Parathyroid adenoma (tissue), 2 donors: ENCODE results near the gene IRS4.

Source experiments
- H2AFZ ChIP-seq: fragments of 300-600 bp; sonication (generic); one replicate; pipeline ENCODE4 v1.7.0; 2017; ENCODE audit warnings: antibody characterized with exemption, mild to moderate bottlenecking
- H3K27ac ChIP-seq: fragments of 300-600 bp; sonication (generic); one replicate; pipeline ENCODE4 v1.7.0; 2017
- H3K27me3 ChIP-seq: fragments of 300-600 bp; sonication (generic); one replicate; pipeline ENCODE4 v1.7.0; 2017; ENCODE audit warnings: low read length; ENCODE audit not compliant: control insufficient read depth, insufficient read depth
- H3K36me3 ChIP-seq: fragments of 300-600 bp; sonication (generic); one replicate; pipeline ENCODE4 v1.7.0; 2017; ENCODE audit warnings: low read length; ENCODE audit not compliant: control insufficient read depth, insufficient read depth
- H3K4me1 ChIP-seq: fragments of 300-600 bp; sonication (generic); one replicate; pipeline ENCODE4 v1.7.0; 2017; ENCODE audit warnings: control low read depth
- H3K4me2 ChIP-seq: fragments of 300-600 bp; sonication (generic); one replicate; pipeline ENCODE4 v1.7.0; 2017; ENCODE audit warnings: low read length
- H3K4me3 ChIP-seq: fragments of 300-600 bp; sonication (generic); one replicate; pipeline ENCODE4 v1.7.0; 2017; ENCODE audit warnings: low read depth, low read length
- H3K79me2 ChIP-seq: fragments of 300-600 bp; sonication (generic); one replicate; pipeline ENCODE4 v1.7.0; 2017; ENCODE audit warnings: control low read depth
- H3K9ac ChIP-seq: fragments of 300-600 bp; sonication (generic); one replicate; pipeline ENCODE4 v1.7.0; 2017; ENCODE audit warnings: mild to moderate bottlenecking
- H3K9me3 ChIP-seq: fragments of 300-600 bp; sonication (generic); one replicate; pipeline ENCODE4 v1.7.0; 2017; ENCODE audit warnings: low read length; ENCODE audit not compliant: control insufficient read depth
- TF ChIP-seq, protein P1 (sequence below): fragments of 300-600 bp; sonication (generic); IDR thresholded peaks from one replicate; pipeline ENCODE4 v1.7.0; 2017; ENCODE audit warnings: antibody characterized with exemption, mild to moderate bottlenecking
- donor health status: primary hyperparathyroidism.

Gene IRS4

DNA sequence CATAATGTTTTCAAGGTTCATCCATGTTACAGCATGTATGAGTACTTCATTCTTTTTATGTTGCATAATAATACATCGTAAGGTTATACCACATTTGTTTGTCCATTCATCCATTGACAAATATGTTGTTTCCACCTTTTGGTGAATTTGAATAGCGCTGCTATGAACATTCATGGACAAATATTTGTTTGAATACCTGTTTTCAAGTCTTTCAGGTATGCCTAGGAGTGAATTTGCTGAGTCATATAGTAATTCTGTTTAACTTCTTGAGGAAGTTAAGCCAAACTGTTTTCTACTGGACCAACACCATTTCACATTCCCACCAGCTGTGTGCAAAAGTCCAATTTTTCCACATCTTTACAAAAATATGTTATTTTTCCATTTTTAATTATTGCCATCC is 31.5 kb downstream of the IRS4 start:
- Histone ChIP-seq H3K4me3 (no peak overlapping the region), H3K79me2 (no peaks in the 10 kb centered on the region), H3K4me2 (no peak overlapping the region), H3K36me3 (no peaks in the 10 kb centered on the region), H3K27me3 (no peaks in the 10 kb centered on the region), H3K9ac (no peak overlapping the region), H3K27ac (no peak overlapping the region), H3K9me3 (no peaks in the 10 kb centered on the region), H2AFZ (no peak overlapping the region), H3K4me1 (no peaks in the 10 kb centered on the region)
- TF ChIP-seq, protein P1, sequence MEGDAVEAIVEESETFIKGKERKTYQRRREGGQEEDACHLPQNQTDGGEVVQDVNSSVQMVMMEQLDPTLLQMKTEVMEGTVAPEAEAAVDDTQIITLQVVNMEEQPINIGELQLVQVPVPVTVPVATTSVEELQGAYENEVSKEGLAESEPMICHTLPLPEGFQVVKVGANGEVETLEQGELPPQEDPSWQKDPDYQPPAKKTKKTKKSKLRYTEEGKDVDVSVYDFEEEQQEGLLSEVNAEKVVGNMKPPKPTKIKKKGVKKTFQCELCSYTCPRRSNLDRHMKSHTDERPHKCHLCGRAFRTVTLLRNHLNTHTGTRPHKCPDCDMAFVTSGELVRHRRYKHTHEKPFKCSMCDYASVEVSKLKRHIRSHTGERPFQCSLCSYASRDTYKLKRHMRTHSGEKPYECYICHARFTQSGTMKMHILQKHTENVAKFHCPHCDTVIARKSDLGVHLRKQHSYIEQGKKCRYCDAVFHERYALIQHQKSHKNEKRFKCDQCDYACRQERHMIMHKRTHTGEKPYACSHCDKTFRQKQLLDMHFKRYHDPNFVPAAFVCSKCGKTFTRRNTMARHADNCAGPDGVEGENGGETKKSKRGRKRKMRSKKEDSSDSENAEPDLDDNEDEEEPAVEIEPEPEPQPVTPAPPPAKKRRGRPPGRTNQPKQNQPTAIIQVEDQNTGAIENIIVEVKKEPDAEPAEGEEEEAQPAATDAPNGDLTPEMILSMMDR, result no peak

DNA sequence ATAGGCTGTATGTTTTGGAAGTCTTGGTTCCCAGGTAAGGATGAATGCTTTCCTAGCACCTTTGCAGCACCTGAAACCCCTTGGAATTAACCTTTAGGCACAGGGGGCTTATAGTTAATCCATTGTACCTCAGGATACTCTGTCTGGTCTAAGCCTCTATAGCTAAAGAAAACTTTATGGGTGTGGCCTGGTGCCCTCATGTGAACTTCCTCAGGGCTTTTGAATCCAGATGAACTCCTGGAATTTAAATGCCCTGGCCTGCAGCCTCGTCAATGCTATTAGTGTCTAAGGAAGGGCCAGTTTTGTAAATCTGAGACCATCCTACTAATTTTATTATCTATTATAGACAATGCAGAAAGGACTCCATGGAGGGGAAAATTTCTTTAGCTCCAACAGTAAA is 33.8 kb downstream of the IRS4 start:
- H3K4me1 ChIP-seq, result no peaks in the 10 kb centered on the region
- H3K9ac ChIP-seq, result no peak overlapping the region
- H3K4me2 ChIP-seq, result no peak overlapping the region
- no peak overlapping the region for H3K27ac ChIP-seq
- TF ChIP-seq, protein P1, result no peak
- no peaks in the 10 kb centered on the region for H3K27me3 ChIP-seq
- H2AFZ ChIP-seq, result no peak overlapping the region
- no peaks in the 10 kb centered on the region for H3K9me3 ChIP-seq
- no peaks in the 10 kb centered on the region for H3K79me2 ChIP-seq
- H3K36me3 ChIP-seq, result no peaks in the 10 kb centered on the region
- no peak overlapping the region for H3K4me3 ChIP-seq

DNA sequence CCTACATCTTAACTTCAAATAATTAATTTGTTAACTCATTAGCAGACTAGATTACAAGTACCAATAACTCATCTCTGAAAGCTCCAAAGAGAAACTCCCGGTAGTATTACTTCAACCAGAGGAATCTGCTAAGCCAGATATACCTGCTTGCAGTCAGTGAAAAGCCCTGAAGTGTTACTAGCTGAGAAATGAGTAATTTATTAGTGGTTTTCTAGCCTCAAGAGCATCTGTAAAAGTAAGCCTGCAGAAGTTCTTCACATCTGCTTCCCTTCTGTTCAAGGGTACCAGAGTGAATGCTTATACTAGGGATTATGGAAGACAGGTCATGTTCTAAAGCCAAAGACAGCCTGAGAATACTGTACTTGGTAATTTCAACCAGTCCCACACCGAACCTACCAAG is 34.7 kb downstream of the IRS4 start:
- H3K27me3 ChIP-seq, result no peaks in the 10 kb centered on the region
- H3K9ac ChIP-seq, result no peak overlapping the region
- H3K36me3 ChIP-seq, result no peaks in the 10 kb centered on the region
- TF ChIP-seq, protein P1, result no peak
- H3K4me2 ChIP-seq, result no peak overlapping the region
- H3K4me3 ChIP-seq, result no peak overlapping the region
- H3K27ac ChIP-seq, result no peak overlapping the region
- H3K4me1 ChIP-seq, result no peaks in the 10 kb centered on the region
- H3K79me2 ChIP-seq, result no peaks in the 10 kb centered on the region
- H2AFZ ChIP-seq, result no peak overlapping the region
- no peaks in the 10 kb centered on the region for H3K9me3 ChIP-seq

DNA sequence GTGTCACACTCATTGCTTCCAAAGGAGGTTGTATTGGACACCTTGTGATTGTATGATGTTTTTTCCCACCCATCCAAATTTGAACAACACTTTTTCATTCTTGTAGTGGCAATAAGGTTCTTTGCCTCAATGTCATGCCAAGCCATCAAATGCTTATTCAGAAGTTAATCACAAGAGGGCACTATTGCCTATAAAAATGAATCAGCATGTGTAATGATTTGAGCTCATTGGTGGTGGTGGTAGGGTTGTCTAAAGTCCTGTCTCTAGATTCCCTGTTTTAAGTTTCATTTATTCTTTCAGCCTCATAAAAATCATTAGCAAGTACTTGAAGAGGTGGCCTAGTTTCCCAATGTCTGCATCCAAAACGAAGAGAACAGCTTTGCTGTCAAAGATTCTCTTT is 37.0 kb downstream of the IRS4 start:
- H3K4me1 ChIP-seq, result no peaks in the 10 kb centered on the region
- no peak overlapping the region for H3K4me3 ChIP-seq
- no peak overlapping the region for H3K27ac ChIP-seq
- no peaks in the 10 kb centered on the region for H3K36me3 ChIP-seq
- H3K27me3 ChIP-seq, result no peaks in the 10 kb centered on the region
- no peaks in the 10 kb centered on the region for H3K79me2 ChIP-seq
- H2AFZ ChIP-seq, result no peak overlapping the region
- no peak overlapping the region for H3K9ac ChIP-seq
- no peak overlapping the region for H3K4me2 ChIP-seq
- no peaks in the 10 kb centered on the region for H3K9me3 ChIP-seq
- TF ChIP-seq, protein P1, result no peak

DNA sequence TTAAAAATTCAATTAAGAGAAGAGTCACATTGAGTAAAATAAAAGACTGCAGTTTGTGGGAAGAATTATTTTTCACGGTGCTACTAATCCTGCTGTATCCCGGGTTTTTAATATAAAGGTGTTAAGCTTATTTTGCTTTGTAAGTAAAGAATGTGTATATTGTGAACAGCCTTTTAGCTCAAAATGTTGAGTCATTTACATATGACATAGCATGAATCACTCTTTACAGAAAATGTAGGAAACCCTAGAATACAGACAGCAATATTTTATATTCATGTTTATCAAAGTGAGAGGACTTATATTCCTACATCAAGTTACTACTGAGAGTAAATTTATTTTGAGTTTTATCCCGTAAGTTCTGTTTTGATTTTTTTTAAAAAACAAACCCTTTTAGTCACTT is 39.7 kb downstream of the IRS4 start:
- no peaks in the 10 kb centered on the region for H3K36me3 ChIP-seq
- no peak overlapping the region for H2AFZ ChIP-seq
- no peaks in the 10 kb centered on the region for H3K9me3 ChIP-seq
- no peaks in the 10 kb centered on the region for H3K4me1 ChIP-seq
- no peaks in the 10 kb centered on the region for H3K27me3 ChIP-seq
- no peaks in the 10 kb centered on the region for H3K79me2 ChIP-seq
- TF ChIP-seq, protein P1, result no peak
- no peak overlapping the region for H3K27ac ChIP-seq
- no peak overlapping the region for H3K4me2 ChIP-seq
- H3K4me3 ChIP-seq, result no peak overlapping the region
- no peak overlapping the region for H3K9ac ChIP-seq
